GM19397 (cell line): ENCODE data around the gene TMED7.
"Not testable (repeated sequence)": the region's sequence is repeated elsewhere in the genome, so short reads cannot be mapped to it uniquely, and the experiment has no call there.

Experiments used
- ATAC-seq: cut with Tn5 transposase; IDR thresholded peaks from one replicate; pipeline ENCODE4 v1.9.1; 2021; ENCODE audit warnings: mild to moderate bottlenecking, moderate library complexity; ENCODE audit not compliant: unreplicated experiment

Gene TMED7

DNA sequence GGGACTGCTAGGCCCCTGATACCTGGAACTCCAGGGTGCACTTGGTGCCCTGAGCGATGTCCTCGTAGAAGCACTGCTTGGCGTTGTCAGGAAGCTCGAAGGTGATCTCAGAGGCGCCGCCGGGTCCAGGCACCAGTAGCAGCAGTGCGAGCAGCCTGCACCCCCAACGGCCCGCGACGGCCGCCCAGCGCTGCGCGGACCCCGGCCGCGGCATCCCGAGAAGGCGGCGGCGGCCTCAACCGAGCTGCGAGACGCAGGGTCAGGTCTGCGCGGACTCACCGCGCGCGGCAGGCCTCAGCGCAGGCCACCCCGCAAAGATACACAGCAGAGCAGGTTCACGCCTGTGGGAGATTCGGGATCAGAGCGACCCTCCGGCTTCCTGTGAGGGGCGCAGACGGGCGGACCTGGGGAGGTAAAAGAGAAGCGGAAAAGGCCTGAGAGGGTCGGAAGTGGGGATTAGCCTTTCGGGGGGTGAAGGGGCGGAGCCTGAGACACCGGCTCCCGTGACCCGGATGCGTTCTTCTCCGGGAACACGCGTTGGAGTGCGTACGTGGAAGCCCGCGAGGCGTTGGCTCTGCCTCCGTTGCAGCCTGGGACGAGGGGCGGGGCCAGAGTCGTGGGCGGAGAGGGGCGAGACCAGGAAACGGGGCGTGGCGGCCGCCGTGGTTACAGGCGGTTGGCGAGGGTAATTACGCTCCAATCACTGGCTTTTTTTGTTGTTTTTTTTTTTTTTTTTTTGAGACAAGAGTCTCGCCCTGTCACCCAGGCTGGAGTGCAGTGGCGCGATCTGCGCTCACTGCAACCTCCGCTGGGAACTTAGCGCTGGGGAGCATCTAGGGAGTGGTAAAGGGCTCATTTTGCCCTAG lies at the start of gene TMED7:
TSS of gene TMED7 (minus strand) at position 458 of the 866 bp plus-strand sequence. CDS start at position 214, 244 bp downstream.
- ATAC-seq: peak; percentile 94

GRCh38 chr5:115674782-115675181 lies 48.9 kb upstream of the TMED7 start:
- ATAC-seq: not testable (repeated sequence)

DNA sequence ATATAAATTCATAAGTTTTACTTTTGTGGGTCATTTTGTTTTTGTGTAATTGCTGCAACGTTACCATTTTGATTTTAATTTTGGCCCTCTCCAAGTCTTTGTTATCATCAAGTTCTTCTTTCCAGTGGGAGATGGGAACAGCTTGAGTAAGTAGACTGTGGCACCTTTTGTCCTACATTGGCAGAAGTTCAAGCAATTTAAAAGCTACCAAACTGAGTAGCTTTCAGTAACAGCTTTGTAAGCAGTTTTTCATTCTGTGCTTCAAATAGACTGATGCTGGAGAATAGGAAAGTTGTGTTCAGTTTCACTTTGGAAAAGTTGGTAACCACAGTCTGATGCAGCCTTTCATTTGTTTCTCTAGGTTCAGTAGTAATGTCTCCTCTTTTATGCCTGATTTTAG lies 47.8 kb upstream of the TMED7 start:
- no peak for ATAC-seq

- ATAC-seq: no peak
Measured at GRCh38 chr5:115671939-115672338, 46.1 kb upstream of the TMED7 start.

DNA sequence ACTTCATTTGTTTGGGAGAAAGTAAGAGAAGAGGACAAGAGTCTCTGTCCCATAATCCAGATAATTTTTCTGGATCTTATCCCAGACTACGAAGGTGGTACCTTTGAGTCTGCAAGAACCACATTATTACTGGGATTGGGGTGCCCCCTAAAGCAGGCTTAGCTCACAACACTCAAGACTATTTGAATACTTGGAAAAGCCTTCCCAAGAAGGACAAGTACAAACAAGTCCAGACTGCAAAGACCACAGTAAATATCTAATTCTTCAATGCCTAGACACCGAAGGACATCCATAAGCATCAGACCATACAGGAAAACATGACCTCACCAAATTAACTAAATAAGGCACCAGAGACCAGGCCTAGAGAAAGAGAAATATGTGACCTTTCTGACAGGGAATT lies 40.2 kb upstream of the TMED7 start:
- no peak for ATAC-seq

DNA sequence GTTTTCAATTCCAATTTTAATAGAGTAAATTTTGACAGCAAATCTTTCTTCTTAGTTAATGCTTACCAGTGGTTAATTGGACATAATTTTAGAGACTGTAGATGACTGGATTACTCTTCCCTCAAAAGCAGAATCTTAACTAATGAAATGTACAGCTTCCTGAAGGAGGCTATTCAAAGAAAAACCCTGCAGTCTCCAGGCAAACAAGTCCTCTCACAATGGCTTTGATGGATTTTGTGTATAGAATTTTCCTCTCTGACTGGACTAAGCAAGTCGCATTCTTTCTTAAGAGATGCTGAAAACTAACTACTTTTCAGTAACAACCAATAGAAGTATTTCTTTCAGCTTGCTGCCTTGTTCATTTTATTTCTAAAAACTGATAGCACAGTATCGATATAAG lies 35.7 kb upstream of the TMED7 start:
- no peak for ATAC-seq

DNA sequence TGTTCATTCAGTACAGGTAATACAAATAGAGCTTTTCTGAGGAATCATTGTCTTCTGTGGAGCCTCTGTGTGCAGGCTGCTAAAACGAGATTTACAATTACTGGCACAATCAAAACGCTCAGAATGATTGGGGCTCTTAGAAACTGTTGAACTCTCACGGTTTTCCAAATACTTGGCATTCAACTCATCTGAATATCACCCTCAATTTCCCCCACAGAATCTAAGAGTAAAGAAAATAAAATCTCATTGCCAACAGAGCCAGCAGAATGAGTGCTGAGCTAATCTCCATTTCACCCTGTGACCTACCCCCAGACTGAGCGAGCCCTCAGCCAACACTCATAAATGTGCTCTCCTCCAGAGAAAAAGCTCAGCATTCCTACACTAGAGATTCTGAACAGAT lies 35.3 kb upstream of the TMED7 start:
- no peak for ATAC-seq

- no peak for ATAC-seq
Measured at GRCh38 chr5:115657881-115658233, 32.0 kb upstream of the TMED7 start.

DNA sequence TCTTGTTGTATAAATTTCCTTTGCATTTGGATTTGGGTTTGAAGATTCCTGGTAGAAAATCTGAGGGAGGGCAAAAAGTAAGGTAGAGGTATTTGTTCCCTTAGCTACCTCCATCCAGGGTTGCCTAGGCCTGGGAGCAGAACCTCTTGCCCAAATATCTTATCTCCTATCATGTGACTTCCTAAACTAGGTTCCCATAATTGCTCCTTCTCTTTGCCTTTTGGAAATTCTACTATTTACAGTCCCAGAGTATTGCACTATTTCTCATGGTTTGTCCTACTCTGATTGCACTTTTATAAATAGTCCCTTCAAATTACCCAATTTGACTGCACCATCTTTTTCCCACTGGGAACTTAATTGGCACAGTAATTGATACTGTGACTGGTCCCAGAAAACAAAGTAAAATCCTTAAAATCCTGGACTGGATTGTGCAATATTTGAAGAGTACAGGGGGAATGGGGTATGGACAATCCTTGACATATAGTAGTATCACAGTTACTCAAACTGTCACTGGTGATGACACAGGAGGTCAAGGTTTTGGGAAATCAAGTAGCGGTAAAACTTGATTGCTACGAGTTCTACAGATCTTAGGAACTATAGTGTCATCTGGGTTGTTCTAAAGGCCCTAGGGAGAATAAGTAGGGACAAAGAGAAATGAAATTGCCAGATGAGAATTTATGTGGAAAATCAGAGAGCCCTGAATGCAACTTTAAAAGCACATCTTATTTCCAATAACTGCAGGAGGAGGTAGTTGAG lies 31.5 kb upstream of the TMED7 start:
- no peak for ATAC-seq

DNA sequence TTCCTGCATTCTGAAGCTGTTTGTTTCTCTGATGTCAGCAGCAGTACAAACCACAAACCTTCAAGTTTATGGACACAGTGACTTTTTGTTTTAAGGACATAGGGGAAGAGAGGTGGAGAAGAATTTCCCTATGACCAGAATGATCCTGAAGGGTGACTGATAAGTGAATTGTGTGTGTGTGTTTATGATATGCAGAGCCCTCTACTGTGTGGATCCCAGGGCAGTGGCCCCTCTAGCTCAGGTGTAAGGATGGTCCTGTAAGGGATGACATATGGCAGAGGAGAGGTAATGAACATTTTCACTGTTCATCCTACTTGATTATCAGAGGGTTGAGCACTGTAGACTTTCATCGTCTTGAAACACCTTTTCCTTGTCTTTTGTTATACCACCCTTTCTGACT lies 30.6 kb upstream of the TMED7 start:
- ATAC-seq: no peak

- no peak for ATAC-seq
Measured at GRCh38 chr5:115655994-115656393, 30.2 kb upstream of the TMED7 start.

GRCh38 chr5:115649541-115649940 lies 23.7 kb upstream of the TMED7 start:
- ATAC-seq: no peak

- ATAC-seq: no peak
Measured at GRCh38 chr5:115648056-115648455, 22.2 kb upstream of the TMED7 start.

GRCh38 chr5:115645386-115645785 lies 19.6 kb upstream of the TMED7 start:
- not testable (repeated sequence) for ATAC-seq

DNA sequence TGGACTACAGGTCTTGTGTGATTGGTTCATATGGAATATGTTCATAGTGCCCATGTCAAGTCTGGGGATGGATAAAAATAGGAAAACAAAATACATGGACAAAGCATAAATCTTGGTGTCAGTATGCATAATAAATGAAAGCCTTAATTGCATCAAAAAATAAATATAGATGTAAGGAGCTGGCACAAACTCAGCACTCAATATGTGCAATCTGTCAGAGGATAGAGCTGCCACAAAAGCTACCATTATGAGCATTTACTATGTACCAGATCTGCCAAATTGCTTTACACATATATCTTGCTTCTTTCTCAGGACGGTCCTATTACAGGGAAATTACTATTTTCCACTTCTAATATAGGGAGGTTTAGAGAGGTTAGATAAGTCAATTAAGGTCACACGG lies 18.2 kb upstream of the TMED7 start:
- no peak for ATAC-seq

- no peak for ATAC-seq
Measured at GRCh38 chr5:115641948-115642347, 16.1 kb upstream of the TMED7 start.

- no peak for ATAC-seq
Measured at GRCh38 chr5:115640274-115640673, 14.4 kb upstream of the TMED7 start.

GRCh38 chr5:115639377-115639776 lies 13.5 kb upstream of the TMED7 start:
- no peak for ATAC-seq

GRCh38 chr5:115637507-115637906 lies 11.7 kb upstream of the TMED7 start:
- no peak for ATAC-seq

GRCh38 chr5:115636008-115636407 lies 10.2 kb upstream of the TMED7 start:
- no peak for ATAC-seq

DNA sequence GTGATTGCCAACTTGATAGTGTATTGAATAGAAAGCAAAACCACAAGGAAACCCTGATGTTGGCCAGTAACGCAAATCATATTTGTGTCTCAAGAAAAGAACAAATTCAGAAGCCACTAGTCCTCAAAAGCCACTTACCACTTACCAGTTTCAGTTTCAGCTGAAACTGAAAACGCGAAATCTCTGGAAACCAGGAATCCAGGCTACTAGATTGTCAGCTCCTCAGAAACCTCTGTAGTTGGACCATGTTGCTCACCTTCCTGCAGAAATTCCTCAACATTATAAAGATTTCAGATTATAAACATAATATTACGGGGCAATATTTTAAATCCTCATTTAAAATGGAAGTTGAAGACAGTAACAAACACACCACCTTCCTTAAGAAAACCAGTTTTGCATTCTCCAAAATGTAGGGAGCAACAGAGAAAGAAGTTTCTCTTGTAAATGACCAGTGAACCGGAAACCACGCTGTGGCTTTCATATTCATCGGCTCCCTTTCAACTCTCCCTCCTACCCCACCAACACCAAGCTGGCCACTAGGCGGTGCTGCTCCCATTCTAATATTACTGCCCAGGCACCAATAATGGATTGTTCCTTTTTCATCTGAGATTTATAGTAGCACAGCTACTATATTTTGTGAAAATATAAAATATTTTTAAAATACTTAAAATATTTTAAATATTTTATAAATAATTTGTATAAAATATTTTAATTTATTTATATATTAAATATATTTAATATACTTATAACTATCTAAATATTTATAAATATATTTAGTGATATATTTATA lies 8.7 kb upstream of the TMED7 start:
- peak; percentile 62 for ATAC-seq
